Dedifferentiated amniotic fluid mesenchymal stem cell (primary cell): ENCODE measurements around the gene GJC1.
"Not testable (repeated sequence)": the region's sequence is repeated elsewhere in the genome, so short reads cannot be mapped to it uniquely, and the experiment has no call there.

ENCODE experiments used
- DNase-seq: peaks from one replicate; pipeline ENCODE4 v3.0.0-alpha.2; 2016; ENCODE audit errors: extremely low spot score

Gene GJC1

GRCh38 chr17:44760474-44761308 is 69.4 kb downstream of the GJC1 start:
- no peak for DNase-seq

GRCh38 chr17:44759916-44760243 is 70.2 kb downstream of the GJC1 start:
- no peak for DNase-seq

GRCh38 chr17:44759086-44759915 is 70.8 kb downstream of the GJC1 start:
- DNase-seq = no peak

DNA sequence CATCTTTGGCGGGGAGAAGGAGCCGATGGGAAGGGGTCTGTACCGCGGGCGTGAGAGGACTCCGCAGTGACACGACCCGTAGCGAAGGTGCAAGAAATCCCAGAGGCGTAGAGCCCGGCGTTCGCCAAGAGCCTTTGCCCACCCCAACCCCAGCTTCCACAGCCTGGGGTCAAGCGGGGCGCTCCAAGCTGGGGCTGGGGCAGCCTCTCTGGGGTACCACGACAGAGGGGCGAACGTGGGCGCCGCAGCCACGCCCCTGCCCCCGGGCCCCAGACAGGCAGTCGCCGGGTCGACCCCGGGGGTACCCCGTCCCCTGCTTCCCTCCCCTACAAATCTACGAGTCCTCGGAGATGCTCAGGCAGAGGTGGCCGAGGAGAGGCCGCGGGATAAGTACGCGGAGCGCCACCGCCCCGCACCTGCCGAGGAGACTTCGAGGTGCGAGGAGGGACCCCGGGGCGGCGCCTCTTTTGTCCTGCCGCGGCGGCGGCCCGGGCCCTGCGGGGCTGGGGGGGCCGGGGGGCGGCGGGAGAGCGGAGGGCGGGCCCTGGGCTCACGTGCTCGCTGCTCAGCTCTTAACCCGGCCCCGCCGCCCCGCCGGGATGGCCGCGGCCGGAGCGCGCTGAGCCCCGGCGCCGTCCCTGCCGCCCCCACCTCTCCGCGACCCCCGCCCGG is 71.5 kb downstream of the GJC1 start, which contains the start of gene ADAM11:
Gene ADAM11, plus strand, starts transcription at position 575 of the 672 bp plus-strand sequence. CDS start 212 bp downstream, outside the sequence.
- DNase-seq = no peak

DNA sequence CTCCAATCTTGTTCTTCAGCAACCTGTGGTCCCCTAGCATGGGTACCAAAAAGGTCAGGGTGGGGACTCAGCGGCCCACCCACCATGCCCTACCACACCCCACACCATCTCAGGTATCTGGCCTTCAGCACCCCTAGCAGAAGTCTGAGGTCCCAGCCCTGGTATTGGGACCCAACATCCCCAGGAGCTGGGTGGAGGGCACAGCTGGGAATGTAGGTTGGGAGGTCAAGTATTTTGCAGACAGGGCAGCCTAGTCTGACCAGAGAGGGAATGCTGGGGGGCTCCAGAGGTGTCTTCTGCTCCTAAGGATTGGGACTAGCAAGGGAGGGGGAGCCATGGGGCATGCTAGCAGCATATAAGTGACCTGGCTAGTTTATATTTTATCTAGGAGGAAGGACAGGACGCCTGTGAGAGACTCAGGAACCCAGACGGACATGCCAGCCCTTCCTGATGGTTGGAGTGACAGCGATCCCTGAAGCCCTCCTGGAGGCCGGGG is 72.1 kb downstream of the GJC1 start:
- DNase-seq = no peak

DNA sequence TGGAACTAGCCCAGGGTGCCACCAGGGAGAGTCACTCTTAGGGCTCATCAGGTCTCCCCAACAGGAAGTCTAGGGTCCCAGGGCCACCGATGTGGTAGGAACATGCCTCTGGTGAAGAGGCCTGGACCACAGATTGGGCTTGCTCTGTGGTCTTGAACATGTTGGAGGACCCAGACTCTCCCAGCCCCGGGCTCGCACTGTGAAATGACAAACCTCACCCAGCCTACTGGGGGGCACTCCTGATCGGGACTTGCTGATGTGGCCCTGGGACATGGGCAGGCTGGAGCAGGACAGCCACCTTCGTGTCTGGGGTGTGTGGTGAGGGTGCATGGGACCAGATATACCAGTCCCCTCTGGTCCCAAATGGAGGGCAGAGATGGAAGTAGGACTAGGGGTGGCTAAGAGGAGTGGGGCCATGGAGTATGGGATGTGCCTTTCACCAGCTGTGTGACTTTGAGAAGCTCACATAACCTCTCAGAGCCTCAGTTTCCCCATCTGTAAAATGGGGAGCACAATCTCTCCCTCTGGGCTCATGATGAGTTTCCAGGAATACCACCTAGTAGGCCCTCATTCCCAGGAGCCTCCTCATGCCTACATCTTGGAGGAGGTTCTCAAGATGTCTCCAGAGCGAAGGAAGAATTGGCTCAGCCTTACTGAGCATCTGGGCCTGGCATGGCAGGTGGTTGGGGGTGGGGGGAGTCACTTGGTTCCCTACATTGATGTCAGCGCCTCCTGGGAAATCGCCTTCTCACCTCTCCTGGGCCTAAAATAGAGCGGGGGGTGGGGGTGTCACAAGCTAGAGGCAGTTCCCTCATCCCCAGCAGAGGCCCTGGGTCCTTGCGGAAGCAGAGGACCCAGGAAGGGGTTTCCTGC is 72.8 kb downstream of the GJC1 start:
- no peak for DNase-seq

DNA sequence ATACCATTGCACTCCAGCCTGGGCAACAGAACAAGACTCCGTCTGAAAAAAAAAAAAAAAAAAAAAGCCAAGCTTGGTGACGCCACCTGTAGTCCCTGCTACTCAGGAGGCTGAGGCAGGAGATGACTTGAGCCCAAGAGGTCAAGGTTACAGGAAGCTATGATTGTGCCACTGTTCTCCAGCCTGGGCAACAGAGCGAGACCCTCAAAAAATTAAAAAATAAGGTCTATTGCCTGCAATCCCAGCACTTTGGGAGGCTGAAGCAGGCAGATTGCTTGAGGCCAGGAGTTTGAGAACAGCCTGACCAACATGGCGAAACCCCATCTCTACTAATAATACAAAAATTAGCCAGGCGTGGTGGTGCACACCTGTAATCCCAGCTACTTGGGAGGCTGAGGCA is 74.9 kb downstream of the GJC1 start:
- not testable (repeated sequence) for DNase-seq

GRCh38 chr17:44754276-44754675 is 75.8 kb downstream of the GJC1 start:
- no peak for DNase-seq

- no peak for DNase-seq
Observed at GRCh38 chr17:44752953-44753861, 76.9 kb downstream of the GJC1 start.

DNA sequence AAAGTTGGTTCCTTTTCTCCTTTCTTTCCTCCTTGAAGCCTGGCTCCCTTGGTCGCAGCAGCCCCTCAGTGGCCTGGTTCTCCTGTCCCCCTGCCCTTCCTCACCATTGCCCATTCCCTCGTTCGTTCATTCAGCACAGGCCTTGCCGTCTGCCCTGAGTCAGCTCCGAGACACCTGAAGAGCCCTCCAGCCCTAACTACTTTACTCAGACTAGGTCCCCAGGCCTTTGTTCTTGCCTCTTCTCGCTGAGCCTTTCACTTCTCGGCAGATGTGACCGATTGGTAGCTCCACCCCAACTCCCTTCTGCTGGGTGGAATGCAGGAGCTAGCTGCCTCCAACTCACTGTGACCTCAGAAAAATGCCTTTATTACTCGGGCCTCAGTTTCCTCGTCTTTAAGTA is 78.3 kb downstream of the GJC1 start:
- DNase-seq = no peak

GRCh38 chr17:44751331-44751730 is 78.8 kb downstream of the GJC1 start:
- no peak for DNase-seq

GRCh38 chr17:44749980-44750318 is 80.1 kb downstream of the GJC1 start:
- no peak for DNase-seq

DNA sequence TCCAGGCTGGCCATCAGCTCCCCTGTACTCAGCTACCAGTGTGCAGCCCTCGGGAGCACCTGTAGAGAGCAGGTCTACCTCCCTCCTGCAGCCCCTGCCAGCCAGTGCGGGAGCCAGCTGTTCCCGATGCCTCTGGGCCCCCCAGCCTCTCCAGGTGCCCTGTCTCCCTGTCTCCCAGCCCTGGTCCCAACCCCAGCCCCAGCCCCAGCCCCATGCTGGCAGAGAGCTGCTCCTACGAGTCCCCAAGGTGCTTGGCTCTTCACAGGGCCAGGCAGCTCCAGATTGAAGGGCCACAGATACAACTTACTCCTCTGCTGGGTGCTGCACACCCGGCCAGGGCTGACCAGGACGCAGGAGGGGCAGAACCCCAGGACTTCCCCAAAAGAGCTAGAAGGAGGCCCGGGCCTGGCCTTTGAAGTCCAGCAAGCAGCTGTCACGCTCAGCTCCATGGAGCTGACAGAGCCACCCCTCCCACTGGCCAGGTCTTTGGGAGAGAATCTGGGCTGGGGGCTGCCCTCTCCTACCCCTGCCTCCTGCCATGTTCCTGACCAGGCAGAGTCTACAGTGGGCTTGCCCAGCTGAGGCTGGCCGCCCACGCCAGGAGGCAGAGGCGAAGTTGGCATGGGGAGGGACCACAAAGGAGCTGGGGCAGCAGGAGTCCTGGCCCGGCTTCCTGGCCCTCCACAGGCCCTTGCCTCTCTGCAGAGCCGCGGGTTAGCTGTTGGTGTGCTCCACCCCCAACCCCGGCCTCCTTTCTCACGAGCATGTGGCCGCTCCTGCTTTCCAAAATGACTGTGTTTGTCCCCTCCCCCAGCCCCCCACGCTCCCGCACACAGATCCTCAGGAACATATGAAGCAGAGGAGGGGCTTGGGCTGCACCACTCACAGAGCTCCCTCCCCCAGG is 80.8 kb downstream of the GJC1 start:
- no peak for DNase-seq
